Muscle of leg (tissue), 11 donors: ENCODE measurements around the gene FAM111B. TPM values are rescaled to one million over a fixed set of nuclear protein-coding genes. Genes with fewer than 3 reads are reported as not detected.

Source experiments
- DNase-seq: peaks from one replicate; pipeline ENCODE4 v3.0.0; 2013
- H3K27ac ChIP-seq: one replicate; pipeline ENCODE4 v1.5.1; 2013; ENCODE audit warnings: mild to moderate bottlenecking, low read length, control low read depth
- H3K27me3 ChIP-seq: one replicate; pipeline ENCODE4 v1.6.1; 2013; ENCODE audit warnings: low read length; ENCODE audit not compliant: control insufficient read depth, insufficient read depth
- H3K36me3 ChIP-seq: one replicate; pipeline ENCODE4 v1.6.1; 2013; ENCODE audit warnings: low read length; ENCODE audit not compliant: control insufficient read depth, insufficient read depth
- H3K4me1 ChIP-seq: one replicate; pipeline ENCODE4 v1.6.1; 2013; ENCODE audit warnings: low read length; ENCODE audit not compliant: control insufficient read depth, insufficient read depth
- H3K4me3 ChIP-seq: one replicate; pipeline ENCODE4 v1.5.1; 2013; ENCODE audit warnings: low read length, control low read depth
- H3K9me3 ChIP-seq: replicated peaks from 2 replicates; pipeline ENCODE4 v1.6.1; 2013; ENCODE audit warnings: low read depth, low read length; ENCODE audit not compliant: control insufficient read depth
- WGBS: methylation state at CpG from one replicate; pipeline ENCODE4 v1.1.5; 2013; ENCODE audit warnings: missing lambda C conversion rate; ENCODE audit not compliant: insufficient coverage; 5-methylcytosine and 5-hydroxymethylcytosine counted together
- polyA plus RNA-seq, 8 donors: library from polyadenylated mRNA; unstranded; fragments of 120-200 nt; gene quantifications; one replicate each; pipeline versions ENCODE4 v1.2.1 to v1.2.3, GENCODE V29; 2013; ENCODE audit warnings: inconsistent platforms in 1 of 8, low replicate concordance in 1 of 8; ENCODE audit not compliant: insufficient read length in 8 of 8, insufficient read depth in 1 of 8
- total RNA-seq: library from RNA; stranded (reverse); fragments of 120-200 nt; gene quantifications from one replicate; pipeline ENCODE4 v1.2.4, GENCODE V29; 2013

FAM111B gene
- total and polyA plus RNA-seq, 9 donors = 6.7 to 14.4 (median 8.6) TPM

DNA sequence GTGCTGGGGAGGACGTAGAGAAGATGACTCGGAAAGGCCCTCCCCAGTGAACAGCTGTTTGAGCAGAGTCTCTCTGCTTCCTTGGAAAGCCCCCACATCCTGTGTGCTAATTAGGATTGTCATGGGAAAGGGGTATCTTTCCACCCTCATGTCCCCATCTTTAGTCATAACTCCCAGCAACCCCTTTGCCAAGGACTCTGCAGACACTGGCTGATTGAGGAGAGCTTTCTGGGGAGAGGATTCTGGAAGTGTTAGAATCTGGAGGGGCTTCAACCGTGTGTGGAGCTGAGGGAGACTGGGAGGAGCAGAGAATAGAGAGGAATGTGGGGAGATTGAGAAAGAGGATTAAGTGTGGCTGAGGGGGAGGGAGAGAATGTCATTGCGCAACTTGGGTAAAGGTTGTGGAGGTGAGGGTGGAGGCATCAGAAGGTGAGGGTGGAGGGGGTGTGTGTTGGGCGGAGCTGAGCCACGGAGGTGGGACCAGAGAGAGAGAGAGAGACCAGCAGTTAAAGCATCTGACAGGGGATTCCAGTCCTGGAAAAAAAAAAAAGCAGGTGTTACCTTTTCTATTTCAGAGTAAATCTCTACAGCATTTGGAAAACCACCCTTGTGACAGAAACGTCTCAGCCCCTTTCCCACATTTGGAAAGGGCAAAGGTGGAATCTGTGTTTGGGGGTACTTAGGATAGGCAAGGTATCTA lies 67.1 kb downstream of the FAM111B start:
- H3K36me3 ChIP-seq = no peaks in the 10 kb centered on the region
- peak; percentile 76 for DNase-seq
- peaks cover 38% of the 10 kb centered on the region for H3K4me1 ChIP-seq
- WGBS = 42% methylated on average over 2 of the region's 7 CpGs
- peak overlapping the region; percentile 83 for H3K27ac ChIP-seq
- H3K9me3 ChIP-seq = no peaks in the 10 kb centered on the region
- H3K4me3 ChIP-seq = peak overlapping the region; percentile 67
- peaks cover 7% of the 10 kb centered on the region for H3K27me3 ChIP-seq

- no peak for DNase-seq
- Histone ChIP-seq H3K9me3 (no peaks in the 10 kb centered on the region), H3K27ac (peak overlapping the region; percentile 38), H3K27me3 (peaks cover 7% of the 10 kb centered on the region), H3K4me1 (peaks cover 38% of the 10 kb centered on the region), H3K36me3 (no peaks in the 10 kb centered on the region), H3K4me3 (no peak overlapping the region)
- 76% methylated on average over 6 of the region's 7 CpGs for WGBS
Observed at GRCh38 chr11:59174664-59175033, 67.6 kb downstream of the FAM111B start.

DNA sequence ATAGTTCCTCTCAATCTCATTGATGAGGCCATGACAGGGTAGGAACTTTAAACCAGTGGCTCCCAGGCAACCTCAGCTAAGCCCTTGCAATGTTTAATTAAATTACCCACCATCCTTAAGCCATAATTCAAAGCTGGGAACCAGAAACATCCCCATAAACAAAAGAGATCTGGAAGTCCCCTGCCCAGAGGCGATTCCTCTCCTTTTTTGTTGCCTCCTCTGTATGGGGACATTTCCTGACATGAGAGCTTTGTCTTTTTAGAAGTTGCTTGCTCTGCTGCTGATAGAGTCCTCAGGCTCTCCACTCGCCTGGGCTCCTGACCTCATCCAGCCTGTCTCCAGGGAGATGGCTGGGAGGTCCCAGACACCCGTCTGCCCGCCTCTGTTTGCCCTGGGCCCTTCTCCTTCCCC lies 68.1 kb downstream of the FAM111B start:
- H3K27me3 ChIP-seq = peaks cover 7% of the 10 kb centered on the region
- H3K9me3 ChIP-seq = no peaks in the 10 kb centered on the region
- no peak overlapping the region for H3K27ac ChIP-seq
- peaks cover 38% of the 10 kb centered on the region for H3K4me1 ChIP-seq
- H3K36me3 ChIP-seq = no peaks in the 10 kb centered on the region
- 30% methylated on average over 2 of the region's 4 CpGs for WGBS
- no peak for DNase-seq
- no peak overlapping the region for H3K4me3 ChIP-seq

GRCh38 chr11:59176330-59176729 lies 69.3 kb downstream of the FAM111B start:
- Histone ChIP-seq H3K9me3 (no peaks in the 10 kb centered on the region), H3K36me3 (no peaks in the 10 kb centered on the region), H3K4me1 (peaks cover 38% of the 10 kb centered on the region), H3K4me3 (no peak overlapping the region), H3K27me3 (peaks cover 7% of the 10 kb centered on the region), H3K27ac (no peak overlapping the region)
- 78% methylated on average over 4 of the region's 7 CpGs for WGBS
- no peak for DNase-seq

Other genes starting within 250 kb of the FAM111B start
- gene GLYATL1, start 167.7 kb upstream of the FAM111B start, total RNA-seq = 0.58 TPM
- 1 to 10 TPM in 3 of 8 donors, under 1 TPM in 5; 0.48 to 1.2 (median 0.89) TPM for gene GLYATL1, start 167.7 kb upstream of the FAM111B start, polyA plus RNA-seq
- not detected for gene GLYATL1B, start 20.9 kb upstream of the FAM111B start, total RNA-seq
- gene GLYATL1B, start 20.9 kb upstream of the FAM111B start, polyA plus RNA-seq = under 1 TPM in 1 of 8 donors, not detected in 7; 0.14 TPM
- 29.4 TPM for gene FAM111A, start 35.6 kb downstream of the FAM111B start, total RNA-seq
- 10 to 100 TPM; 18.3 to 32.2 (median 24.5) TPM for gene FAM111A, start 35.6 kb downstream of the FAM111B start, polyA plus RNA-seq
- gene DTX4, start 64.9 kb downstream of the FAM111B start, total RNA-seq = 8.9 TPM
- gene DTX4, start 64.9 kb downstream of the FAM111B start, polyA plus RNA-seq = 10 to 100 TPM; 17.4 to 33.0 (median 19.4) TPM
- gene MPEG1, start 105.7 kb downstream of the FAM111B start, total RNA-seq = 13.4 TPM
- gene MPEG1, start 105.7 kb downstream of the FAM111B start, polyA plus RNA-seq = 10 to 100 TPM in 5 of 8 donors, 1 to 10 TPM in 3; 8.8 to 13.8 (median 11.9) TPM